NT2/D1 (cell line): ENCODE results near the gene PTAR1.
A peak's percentile ranks its signal among the peaks of the same experiment; 100 is the strongest.

Experiments used
- DNase-seq: peaks from one replicate; pipeline ENCODE4 v3.0.0-alpha.2; 2011; ENCODE audit warnings: low read depth, low spot score
- H3K27me3 ChIP-seq: 2 replicates; pipeline ENCODE4 v1.6.0; 2011; ENCODE audit warnings: mild to moderate bottlenecking; ENCODE audit not compliant: insufficient read length, insufficient read depth
- H3K36me3 ChIP-seq: 2 replicates; pipeline ENCODE4 v1.6.1; 2011; ENCODE audit warnings: mild to moderate bottlenecking, low read length, mixed read lengths; ENCODE audit not compliant: insufficient read depth, insufficient read length
- H3K4me1 ChIP-seq: 2 replicates; pipeline ENCODE4 v1.5.1; 2011; ENCODE audit not compliant: insufficient read depth, insufficient read length
- H3K4me3 ChIP-seq: 2 replicates; pipeline ENCODE4 v1.5.1; 2011; ENCODE audit warnings: low read depth; ENCODE audit not compliant: insufficient read length
- H3K9ac ChIP-seq: 2 replicates; pipeline ENCODE4 v1.6.0; 2011; ENCODE audit warnings: low read depth; ENCODE audit not compliant: insufficient read length
- H3K9me3 ChIP-seq: 2 replicates; pipeline ENCODE4 v1.5.1; 2011; ENCODE audit warnings: mild to moderate bottlenecking, low read length; ENCODE audit not compliant: insufficient read depth
- SUZ12 ChIP-seq: IDR thresholded peaks from 2 replicates; pipeline ENCODE4 v1.6.1; 2011; ENCODE audit not compliant: insufficient read length, insufficient read depth; ENCODE audit errors: extremely low read depth
- YY1 ChIP-seq: IDR thresholded peaks from 2 replicates; pipeline ENCODE4 v1.6.1; 2011; ENCODE audit not compliant: insufficient read length, insufficient read depth
- ZNF274 ChIP-seq: IDR thresholded peaks from 2 replicates; pipeline ENCODE4 v1.6.1; 2011; ENCODE audit warnings: mild to moderate bottlenecking, low read depth, low read length

PTAR1 gene

DNA sequence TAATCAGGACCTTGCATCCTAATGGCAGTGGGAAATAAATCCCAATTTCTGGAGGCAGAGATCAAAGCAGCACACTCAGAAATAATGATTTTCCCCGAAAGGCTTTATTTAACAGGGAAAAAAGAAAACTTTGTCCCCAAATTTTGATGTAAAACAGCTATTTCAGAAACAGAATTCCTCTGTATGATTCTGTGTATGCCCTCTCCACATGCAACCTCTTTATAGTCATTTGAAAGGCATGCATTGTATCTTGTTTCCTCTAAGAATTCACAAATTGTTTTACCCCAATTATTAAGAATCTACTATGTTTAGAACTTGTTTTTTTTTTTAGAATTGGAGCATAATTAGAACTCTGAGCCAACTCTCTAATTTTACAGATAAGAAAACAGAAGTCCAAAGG is 2.7 kb upstream of the PTAR1 start:
- no peak overlapping the region for H3K4me3 ChIP-seq
- H3K36me3 ChIP-seq = peaks cover 7% of the 10 kb centered on the region
- H3K9ac ChIP-seq = no peak overlapping the region
- DNase-seq = no peak
- no peaks in the 10 kb centered on the region for H3K27me3 ChIP-seq
- peaks cover 3% of the 10 kb centered on the region for H3K4me1 ChIP-seq
- no peaks in the 10 kb centered on the region for H3K9me3 ChIP-seq
- TF ChIP-seq YY1 (no peak), SUZ12 (no peak), ZNF274 (no peak)

DNA sequence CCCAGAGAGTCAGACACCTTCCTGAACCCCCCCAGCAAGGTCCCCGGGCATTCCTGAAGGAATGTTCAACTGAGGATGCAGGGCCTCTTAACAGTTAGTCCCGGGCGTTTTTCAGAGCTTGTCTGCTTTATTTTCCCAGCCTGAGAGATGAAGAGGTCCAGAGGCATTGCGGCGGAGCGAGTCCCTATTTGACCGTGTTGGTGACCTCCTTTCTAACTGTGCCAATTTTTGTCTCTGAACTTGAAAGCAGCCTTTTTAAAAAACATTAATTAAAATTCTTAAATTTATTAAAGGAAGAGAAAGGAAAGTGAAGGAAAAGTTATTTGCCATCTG is 433 bp upstream of the PTAR1 start:
- Histone ChIP-seq H3K36me3 (peaks cover 19% of the 10 kb centered on the region), H3K27me3 (no peaks in the 10 kb centered on the region), H3K9me3 (no peaks in the 10 kb centered on the region), H3K4me3 (peak overlapping the region; percentile 86), H3K9ac (peak overlapping the region; percentile 96), H3K4me1 (peaks cover 3% of the 10 kb centered on the region)
- TF ChIP-seq YY1 (no peak), SUZ12 (no peak), ZNF274 (no peak)
- DNase-seq = no peak

DNA sequence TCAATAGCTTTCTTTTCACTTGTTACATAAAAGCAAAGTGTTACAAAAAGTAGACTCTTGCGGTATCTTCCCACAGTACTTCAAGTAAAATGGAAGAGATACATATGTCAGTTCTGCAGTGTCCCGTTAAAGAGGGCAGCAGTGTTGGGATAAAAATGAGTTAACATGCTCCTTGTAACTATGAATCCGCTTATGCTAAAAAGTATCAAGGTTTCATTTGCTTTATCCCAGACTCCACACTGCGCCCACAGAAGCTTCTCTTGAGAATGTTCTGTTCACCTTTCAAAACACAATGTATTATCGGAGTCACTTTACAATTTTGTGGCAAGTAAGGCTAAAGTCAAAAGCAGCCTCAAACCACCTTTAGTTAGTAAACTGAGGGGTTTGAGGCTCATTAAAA is 790 bp downstream of the PTAR1 start:
- no peak for DNase-seq
- Histone ChIP-seq H3K27me3 (no peaks in the 10 kb centered on the region), H3K36me3 (peaks cover 27% of the 10 kb centered on the region), H3K4me3 (peak overlapping the region; percentile 86), H3K4me1 (peaks cover 3% of the 10 kb centered on the region), H3K9ac (peak overlapping the region; percentile 96), H3K9me3 (no peaks in the 10 kb centered on the region)
- TF ChIP-seq ZNF274 (no peak), SUZ12 (no peak), YY1 (no peak)

DNA sequence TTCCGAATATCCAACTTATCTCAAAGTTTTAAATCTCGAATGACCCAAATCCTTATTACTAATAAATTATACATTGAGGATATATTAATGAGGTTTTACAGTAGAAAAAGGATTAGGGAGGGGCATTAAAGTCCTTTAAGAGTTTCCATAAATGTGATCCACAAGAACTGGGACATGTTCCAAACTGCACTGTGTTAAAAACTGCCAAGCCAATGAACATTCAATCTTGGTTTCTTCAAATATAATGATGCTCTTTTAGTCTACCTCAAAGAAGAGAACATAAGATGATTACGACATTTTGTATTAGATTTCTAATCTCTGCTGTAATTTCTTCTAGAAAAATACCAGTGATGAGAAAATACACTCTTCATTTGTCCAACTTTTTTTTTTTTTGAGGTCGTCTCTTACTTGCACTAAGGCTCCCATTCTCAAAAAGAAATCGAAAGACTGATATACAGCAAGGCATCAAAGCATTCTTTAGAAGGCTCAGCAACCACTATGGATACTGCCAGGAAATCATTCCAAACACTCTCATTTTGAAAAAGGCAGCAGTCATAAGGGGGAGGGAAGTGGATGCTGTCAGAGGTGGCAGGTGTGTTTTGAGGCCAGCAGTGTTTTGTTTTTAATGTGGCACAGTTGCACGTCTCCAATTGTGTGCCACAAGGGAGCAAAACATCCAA is 1.7 kb downstream of the PTAR1 start:
- Histone ChIP-seq H3K27me3 (no peaks in the 10 kb centered on the region), H3K4me1 (peaks cover 3% of the 10 kb centered on the region), H3K9ac (peak overlapping the region; percentile 76), H3K36me3 (peaks cover 34% of the 10 kb centered on the region), H3K4me3 (peak overlapping the region; percentile 36), H3K9me3 (no peaks in the 10 kb centered on the region)
- DNase-seq = no peak
- no peak for TF ChIP-seq SUZ12
- TF ChIP-seq ZNF274 = no peak
- no peak for TF ChIP-seq YY1

DNA sequence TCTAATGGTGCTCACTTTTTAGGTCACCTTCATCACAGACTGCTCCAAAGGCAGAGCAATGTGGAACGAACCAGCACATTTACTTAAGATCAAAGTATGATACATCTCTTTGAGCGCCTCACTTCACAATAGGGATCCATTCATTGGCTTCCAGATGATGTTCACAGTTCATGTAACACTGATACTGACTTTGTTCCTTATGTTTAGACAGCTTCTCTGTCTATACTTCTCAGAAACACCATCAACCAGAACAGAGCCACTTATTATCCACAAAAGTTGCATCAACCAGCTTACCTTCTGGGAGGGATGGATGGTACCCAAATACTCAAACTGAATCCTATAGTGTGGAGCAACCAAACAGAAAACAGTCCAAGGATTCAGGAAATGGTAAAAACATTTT is 4.6 kb downstream of the PTAR1 start:
- H3K4me1 ChIP-seq = peaks cover 3% of the 10 kb centered on the region
- no peak for TF ChIP-seq SUZ12
- no peak for TF ChIP-seq ZNF274
- no peak for TF ChIP-seq YY1
- no peak for DNase-seq

DNA sequence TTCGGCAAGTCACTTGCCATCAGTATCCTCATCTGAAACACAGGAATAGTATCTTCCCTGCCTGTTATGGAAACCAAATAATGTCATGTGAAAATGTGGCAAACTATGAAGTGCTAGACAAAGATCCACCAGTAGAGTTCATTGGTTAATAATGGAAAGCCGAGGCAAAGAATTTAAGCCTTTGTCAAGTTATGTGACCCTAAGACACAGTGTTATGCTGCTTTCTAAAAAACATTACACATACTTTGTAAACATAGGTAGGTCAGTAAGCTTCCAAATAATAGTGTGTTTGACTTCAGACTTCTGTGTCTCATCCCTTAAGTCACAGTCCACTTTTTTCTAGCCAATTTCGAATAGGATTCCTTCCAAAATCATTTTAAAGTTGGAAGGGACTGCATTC is 6.0 kb downstream of the PTAR1 start:
- TF ChIP-seq SUZ12 = no peak
- TF ChIP-seq YY1 = no peak
- no peak for TF ChIP-seq ZNF274
- H3K4me3 ChIP-seq = no peak overlapping the region
- H3K27me3 ChIP-seq = no peaks in the 10 kb centered on the region
- H3K9ac ChIP-seq = no peak overlapping the region
- no peaks in the 10 kb centered on the region for H3K9me3 ChIP-seq
- H3K36me3 ChIP-seq = peaks cover 53% of the 10 kb centered on the region
- DNase-seq = no peak
- H3K4me1 ChIP-seq = peaks cover 3% of the 10 kb centered on the region

More for the DNA sequence above, 4.6 kb downstream of the PTAR1 start:
- H3K9ac ChIP-seq = no peak overlapping the region
- no peak overlapping the region for H3K4me3 ChIP-seq
- H3K27me3 ChIP-seq = no peaks in the 10 kb centered on the region
- H3K9me3 ChIP-seq = no peaks in the 10 kb centered on the region
- H3K36me3 ChIP-seq = peaks cover 42% of the 10 kb centered on the region

DNA sequence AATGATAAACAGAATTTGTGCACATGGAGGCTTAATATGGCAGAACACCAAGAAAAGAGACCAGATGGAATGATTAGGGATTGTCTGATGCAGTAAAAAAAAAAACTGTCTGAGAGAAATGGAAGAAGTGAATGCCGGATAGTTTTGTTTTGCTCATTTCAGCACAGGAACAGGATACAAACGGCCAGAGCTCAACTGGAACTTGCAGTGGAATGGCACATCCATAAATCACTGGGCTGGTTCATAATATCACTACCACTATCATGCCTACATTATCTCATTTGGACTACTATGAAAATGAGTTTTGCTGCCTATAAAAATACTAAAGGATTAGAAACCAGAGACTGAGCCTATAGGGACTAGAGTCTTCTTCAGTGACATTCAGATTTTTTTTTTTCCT is 9.7 kb downstream of the PTAR1 start:
- Histone ChIP-seq H3K27me3 (no peaks in the 10 kb centered on the region), H3K4me1 (no peaks in the 10 kb centered on the region), H3K36me3 (peaks cover 59% of the 10 kb centered on the region), H3K9ac (no peak overlapping the region), H3K4me3 (no peak overlapping the region), H3K9me3 (no peaks in the 10 kb centered on the region)
- DNase-seq = no peak
- TF ChIP-seq ZNF274 (no peak), SUZ12 (no peak), YY1 (no peak)
